Stimulated activated naive CD8-positive, alpha-beta T cell treated with anti-CD3 and anti-CD28 coated beads, Interleukin-15, amount 100 ng/mL, for 72 hours (primary cell): Measurements from ENCODE around the gene DNAJC5.
"Not testable (repeated sequence)": the region's sequence is repeated elsewhere in the genome, so short reads cannot be mapped to it uniquely, and the experiment has no call there.

ENCODE experiments used
- ATAC-seq: fragments of 150-1000 bp; cut with Tn5 transposase; 2 replicates; pipeline ENCODE4 v1.10.0; 2021; ENCODE audit warnings: mild to moderate bottlenecking, moderate library complexity
- DNase-seq, 2 donors: peaks; one replicate each; pipeline ENCODE4 v3.0.0; 2021 to 2022
- H3K27ac Mint-ChIP-seq, 2 donors: one replicate each; pipeline ENCODE4 v1.8.0; 2022; ENCODE audit warnings: mild to moderate bottlenecking in 2 of 2, mixed read lengths in 2 of 2, moderate library complexity in 2 of 2
- H3K27me3 Mint-ChIP-seq: one replicate; pipeline ENCODE4 v1.8.0; 2022; ENCODE audit warnings: mixed read lengths
- H3K4me1 Mint-ChIP-seq: one replicate; pipeline ENCODE4 v1.8.0; 2022; ENCODE audit warnings: mild to moderate bottlenecking, mixed read lengths
- H3K4me3 Mint-ChIP-seq, 2 donors: one replicate each; pipeline ENCODE4 v1.8.0; 2022; ENCODE audit warnings: mild to moderate bottlenecking in 2 of 2, mixed read lengths in 2 of 2, moderate library complexity in 1 of 2
- H3K9me3 Mint-ChIP-seq, 2 donors: one replicate each; pipeline ENCODE4 v1.8.0; 2022; ENCODE audit warnings: mixed read lengths in 2 of 2

DNAJC5 gene

GRCh38 chr20:63966944-63967322 is 72.0 kb downstream of the DNAJC5 start:
- Mint-ChIP-seq H3K27ac (peak overlapping the region in 1 of 2 donors; percentile 91), H3K4me1 (peaks cover 20% of the 10 kb centered on the region), H3K27me3 (peaks cover 12% of the 10 kb centered on the region), H3K9me3 (peaks cover 0 to 6% of the 10 kb centered on the region in 2 donors), H3K4me3 (peak overlapping the region in 1 of 2 donors; percentile 21)
- DNase-seq (no peak), ATAC-seq (no peak)

DNA sequence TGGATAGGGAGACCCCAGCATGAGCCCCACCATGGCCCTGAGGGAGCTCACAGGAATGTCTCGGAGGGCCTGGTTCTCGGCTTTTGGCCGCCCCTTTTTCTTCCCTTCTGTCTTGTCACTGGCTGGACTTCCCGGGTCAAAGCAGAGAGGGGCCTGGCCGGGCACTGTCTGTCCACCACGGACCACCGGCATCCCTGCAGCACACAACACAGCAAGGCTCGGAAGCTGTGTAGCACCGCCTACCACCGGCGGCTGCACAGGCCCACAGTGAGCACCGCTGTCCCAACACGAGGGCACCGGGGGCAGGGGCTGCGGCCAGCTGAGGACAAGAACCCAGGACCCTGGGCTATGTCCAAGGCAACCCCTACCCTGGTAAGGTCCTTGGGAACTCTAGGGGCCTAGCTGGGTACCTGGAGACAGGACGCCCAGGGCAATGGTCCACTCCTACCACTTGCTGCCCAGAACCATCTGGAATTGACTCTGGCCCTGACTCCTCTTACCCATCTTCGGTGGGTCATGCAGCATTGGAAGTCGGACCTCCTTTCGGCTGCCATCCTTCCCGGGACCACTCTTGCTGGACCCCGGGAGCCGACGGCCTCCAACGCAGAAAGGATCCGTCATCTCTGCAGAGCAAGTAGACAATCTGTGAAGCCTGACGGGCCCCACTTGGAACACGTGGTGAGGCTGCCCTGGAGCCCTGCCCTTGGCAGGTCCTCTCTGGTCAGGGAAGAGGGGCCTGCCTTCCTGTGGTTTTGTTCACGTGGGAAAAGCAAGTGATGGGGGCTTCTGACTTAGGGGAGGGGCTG is 72.6 kb downstream of the DNAJC5 start:
- H3K9me3 Mint-ChIP-seq: peaks cover 0 to 6% of the 10 kb centered on the region in 2 donors
- DNase-seq (peak in 1 of 2 donors; percentile 0), ATAC-seq (no peak)
- H3K27ac Mint-ChIP-seq: peak overlapping the region in 1 of 2 donors; percentile 56
- peaks cover 26% of the 10 kb centered on the region for H3K4me1 Mint-ChIP-seq
- no peak overlapping the region for H3K4me3 Mint-ChIP-seq
- peaks cover 12% of the 10 kb centered on the region for H3K27me3 Mint-ChIP-seq

- ATAC-seq: peak; percentile 19
- H3K4me1 Mint-ChIP-seq: peaks cover 33% of the 10 kb centered on the region
- H3K27me3 Mint-ChIP-seq: peaks cover 12% of the 10 kb centered on the region
- peak overlapping the region; percentile 96 to 98 for H3K27ac Mint-ChIP-seq
- peak; percentile 2 to 13 for DNase-seq
- H3K4me3 Mint-ChIP-seq: peak overlapping the region; percentile 87 to 88
- H3K9me3 Mint-ChIP-seq: peaks cover 0 to 6% of the 10 kb centered on the region in 2 donors
Measured at GRCh38 chr20:63968136-63968927, 73.4 kb downstream of the DNAJC5 start.

- Mint-ChIP-seq H3K4me3 (peak overlapping the region; percentile 87 to 88), H3K9me3 (peaks cover 0 to 6% of the 10 kb centered on the region in 2 donors), H3K4me1 (peaks cover 41% of the 10 kb centered on the region), H3K27ac (peak overlapping the region; percentile 96 to 98), H3K27me3 (peaks cover 12% of the 10 kb centered on the region)
- peak; percentile 29 for ATAC-seq
- peak; percentile 29 to 39 for DNase-seq
Measured at GRCh38 chr20:63968928-63969760, 74.2 kb downstream of the DNAJC5 start.

- Mint-ChIP-seq H3K4me1 (peaks cover 48% of the 10 kb centered on the region), H3K9me3 (peaks cover 0 to 6% of the 10 kb centered on the region in 2 donors), H3K4me3 (peak within 1 kb of the TSS; percentile 87 to 88), H3K27ac (peak within 1 kb of the TSS; percentile 96 to 98), H3K27me3 (peaks cover 12% of the 10 kb centered on the region)
- DNase-seq (peak; percentile 43 to 62), ATAC-seq (peak; percentile 58)
Measured at GRCh38 chr20:63969838-63970713, 75.2 kb downstream of the DNAJC5 start, which contains the start of gene ZNF512B. Gene ZNF512B (minus strand): TSS chr20:63969930. CDS start chr20:63967950, 1,980 bp downstream.

DNA sequence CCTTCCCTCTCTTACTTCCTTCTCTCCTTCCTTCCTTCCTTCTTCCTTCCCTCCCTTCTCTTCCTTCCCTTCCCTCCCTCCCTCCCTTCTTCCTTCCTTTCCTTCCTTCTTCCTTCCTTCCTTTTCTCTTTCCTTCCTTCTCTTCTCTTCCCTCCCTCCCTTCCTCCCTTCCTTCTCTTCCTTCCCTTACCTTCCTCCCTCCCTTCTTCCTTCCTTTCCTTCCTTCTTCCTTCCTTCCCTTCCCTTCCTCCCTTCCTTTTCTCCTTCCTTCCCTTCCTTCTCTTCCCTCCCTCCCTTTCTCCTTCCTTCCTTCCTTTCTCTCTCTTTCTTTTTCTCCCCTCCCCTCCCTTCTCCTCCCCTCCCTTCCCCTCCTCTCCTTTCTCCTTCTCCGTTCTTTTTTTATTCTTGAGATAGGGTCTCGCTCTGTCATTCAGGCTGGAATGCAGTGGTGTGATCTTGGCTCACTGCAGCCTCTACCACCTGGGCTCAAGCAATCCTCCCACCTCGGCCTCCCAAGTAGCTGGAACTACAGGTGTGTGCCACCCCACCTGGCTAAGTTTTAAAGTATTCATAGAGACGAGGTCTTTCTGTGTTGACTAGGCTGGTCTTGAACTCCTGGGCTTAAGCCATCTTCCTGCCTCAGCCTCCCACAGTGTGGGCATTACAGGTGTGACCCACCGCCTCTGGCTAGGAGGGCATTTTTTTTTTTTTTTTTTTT is 75.9 kb downstream of the DNAJC5 start:
- DNase-seq (peak in 1 of 2 donors; percentile 13), ATAC-seq (no peak)
- H3K4me3 Mint-ChIP-seq: peak overlapping the region; percentile 67
- peaks cover 50% of the 10 kb centered on the region for H3K4me1 Mint-ChIP-seq
- peak overlapping the region in 1 of 2 donors; percentile 66 for H3K27ac Mint-ChIP-seq
- H3K9me3 Mint-ChIP-seq: peaks cover 0 to 4% of the 10 kb centered on the region in 2 donors
- peaks cover 12% of the 10 kb centered on the region for H3K27me3 Mint-ChIP-seq

GRCh38 chr20:63971960-63972311 is 77.0 kb downstream of the DNAJC5 start:
- H3K27ac Mint-ChIP-seq: peak overlapping the region in 1 of 2 donors; percentile 69
- not testable (repeated sequence) for DNase-seq, ATAC-seq, H3K4me3 Mint-ChIP-seq, H3K9me3 Mint-ChIP-seq
- peaks cover 12% of the 10 kb centered on the region for H3K27me3 Mint-ChIP-seq
- peaks cover 61% of the 10 kb centered on the region for H3K4me1 Mint-ChIP-seq

- DNase-seq (peak in 1 of 2 donors; percentile 13), ATAC-seq (no peak)
- peaks cover 67% of the 10 kb centered on the region for H3K4me1 Mint-ChIP-seq
- no peaks in the 10 kb centered on the region for H3K9me3 Mint-ChIP-seq
- H3K27ac Mint-ChIP-seq: peak overlapping the region in 1 of 2 donors; percentile 69
- H3K4me3 Mint-ChIP-seq: no peak overlapping the region
- peaks cover 12% of the 10 kb centered on the region for H3K27me3 Mint-ChIP-seq
Measured at GRCh38 chr20:63972312-63973159, 77.6 kb downstream of the DNAJC5 start.

GRCh38 chr20:63973160-63973479 is 78.2 kb downstream of the DNAJC5 start:
- H3K27me3 Mint-ChIP-seq: peaks cover 12% of the 10 kb centered on the region
- H3K4me3 Mint-ChIP-seq: no peak overlapping the region
- H3K4me1 Mint-ChIP-seq: peaks cover 72% of the 10 kb centered on the region
- H3K27ac Mint-ChIP-seq: no peak overlapping the region
- DNase-seq: no peak
- H3K9me3 Mint-ChIP-seq: no peaks in the 10 kb centered on the region
- no peak for ATAC-seq

DNA sequence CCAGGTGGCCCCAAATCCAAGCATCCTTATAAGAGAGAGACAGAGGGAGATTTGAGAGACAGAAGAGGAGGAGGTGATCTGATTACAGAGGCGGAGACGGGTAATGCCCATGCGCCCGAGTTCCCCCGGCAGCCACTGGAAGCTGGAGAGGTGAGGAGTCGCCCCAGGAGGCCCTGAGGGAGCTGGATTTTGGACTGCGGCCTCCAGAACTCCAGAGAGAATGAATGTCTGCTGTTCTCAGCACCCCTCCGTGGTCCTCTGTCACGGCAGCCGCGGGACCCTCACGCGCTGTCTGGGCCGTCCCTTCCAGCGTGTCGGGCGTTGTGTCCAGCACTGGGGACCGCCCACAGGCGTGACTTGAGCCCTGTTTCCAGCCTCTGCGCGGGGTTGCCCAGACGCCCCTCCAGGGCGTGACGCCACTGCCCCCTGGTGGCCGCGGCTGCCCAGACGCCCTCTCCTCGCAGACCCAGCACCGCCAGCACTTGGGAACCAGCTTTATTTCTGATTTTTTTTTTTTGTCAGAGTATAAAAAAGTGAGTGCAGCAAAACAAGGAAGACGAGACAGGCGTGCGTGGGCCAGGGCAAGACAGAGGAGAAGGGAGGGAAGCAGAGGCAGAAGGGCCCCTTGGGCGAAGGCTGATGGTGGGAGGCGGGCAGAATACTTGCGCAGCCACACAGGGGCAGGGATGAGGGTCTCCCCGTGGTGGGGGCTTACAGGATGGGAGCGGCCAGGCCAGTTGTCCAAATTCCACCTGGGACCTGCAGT is 78.9 kb downstream of the DNAJC5 start:
- Mint-ChIP-seq H3K9me3 (no peaks in the 10 kb centered on the region), H3K4me3 (peak overlapping the region in 1 of 2 donors; percentile 57), H3K27ac (peak overlapping the region in 1 of 2 donors; percentile 54), H3K27me3 (peaks cover 12% of the 10 kb centered on the region), H3K4me1 (peaks cover 70% of the 10 kb centered on the region)
- no peak for ATAC-seq
- peak; percentile 75 to 80 for DNase-seq

- no peak overlapping the region for H3K27ac Mint-ChIP-seq
- H3K4me1 Mint-ChIP-seq: peaks cover 67% of the 10 kb centered on the region
- no peaks in the 10 kb centered on the region for H3K9me3 Mint-ChIP-seq
- H3K27me3 Mint-ChIP-seq: peaks cover 12% of the 10 kb centered on the region
- DNase-seq (peak in 1 of 2 donors; percentile 16), ATAC-seq (no peak)
- no peak overlapping the region for H3K4me3 Mint-ChIP-seq
Measured at GRCh38 chr20:63974402-63975200, 79.7 kb downstream of the DNAJC5 start.

- H3K27me3 Mint-ChIP-seq, ATAC-seq, DNase-seq, H3K9me3 Mint-ChIP-seq: not testable (repeated sequence)
- Mint-ChIP-seq H3K27ac (peak overlapping the region in 1 of 2 donors; percentile 47), H3K4me1 (peaks cover 80% of the 10 kb centered on the region), H3K4me3 (peak overlapping the region; percentile 83 to 97)
Measured at GRCh38 chr20:63976511-63976910, 81.6 kb downstream of the DNAJC5 start.
